Breast epithelium (tissue), 3 donors: ENCODE measurements around the gene NINJ2.

Experiments used
- CTCF ChIP-seq, 3 donors: fragments of 450-650 bp; IDR thresholded peaks; one replicate each; pipeline ENCODE4 v1.5.1; 2016 to 2017; ENCODE audit warnings: antibody characterized with exemption in 3 of 3, mild to moderate bottlenecking in 3 of 3, moderate library complexity in 3 of 3
- POLR2A ChIP-seq: fragments of 450-650 bp; IDR thresholded peaks from one replicate; pipeline ENCODE4 v1.6.1; 2016; ENCODE audit warnings: antibody characterized with exemption, mild to moderate bottlenecking, moderate library complexity

DNA sequence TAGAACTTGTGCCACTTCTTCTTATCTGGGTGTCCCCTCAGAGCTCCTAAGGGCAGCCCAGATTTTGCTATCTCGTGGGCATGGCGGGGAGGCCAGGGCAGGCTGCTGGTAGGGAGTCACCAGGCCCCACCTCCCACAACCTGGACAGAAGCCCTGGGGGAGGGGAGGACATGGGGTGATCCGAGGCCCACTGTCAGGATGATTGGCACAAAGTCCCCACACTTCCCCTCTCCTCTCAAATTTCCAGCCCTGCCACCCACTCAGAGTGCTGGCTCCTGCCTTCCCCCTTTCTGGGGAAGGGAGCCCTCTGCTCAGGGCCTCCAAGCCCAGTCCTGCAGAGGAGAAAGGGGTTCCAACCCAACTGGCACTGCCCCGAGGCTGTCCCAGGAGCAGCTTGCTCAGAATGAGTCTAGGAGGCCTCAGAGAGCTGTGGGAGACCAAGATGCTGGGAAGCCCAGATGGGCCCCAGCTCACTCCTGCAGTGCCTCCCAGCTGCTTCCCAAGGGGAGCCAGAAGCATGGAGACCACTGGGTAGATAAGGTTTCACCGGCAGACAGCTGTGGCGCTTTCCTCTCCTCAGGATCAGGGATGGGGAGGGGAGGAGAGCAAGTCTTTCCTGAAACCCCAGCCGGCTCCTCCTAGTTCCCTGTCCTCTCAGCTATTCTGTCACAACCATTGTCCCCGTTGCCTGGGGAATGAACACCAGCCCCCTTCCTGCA lies 120.7 kb downstream of the NINJ2 start:
- TF ChIP-seq CTCF (IDR thresholded peaks at IDR 0.05) (no peak), POLR2A (no peak)
